Measurements from ENCODE around the gene HPS4.

HPS4 gene

DNA sequence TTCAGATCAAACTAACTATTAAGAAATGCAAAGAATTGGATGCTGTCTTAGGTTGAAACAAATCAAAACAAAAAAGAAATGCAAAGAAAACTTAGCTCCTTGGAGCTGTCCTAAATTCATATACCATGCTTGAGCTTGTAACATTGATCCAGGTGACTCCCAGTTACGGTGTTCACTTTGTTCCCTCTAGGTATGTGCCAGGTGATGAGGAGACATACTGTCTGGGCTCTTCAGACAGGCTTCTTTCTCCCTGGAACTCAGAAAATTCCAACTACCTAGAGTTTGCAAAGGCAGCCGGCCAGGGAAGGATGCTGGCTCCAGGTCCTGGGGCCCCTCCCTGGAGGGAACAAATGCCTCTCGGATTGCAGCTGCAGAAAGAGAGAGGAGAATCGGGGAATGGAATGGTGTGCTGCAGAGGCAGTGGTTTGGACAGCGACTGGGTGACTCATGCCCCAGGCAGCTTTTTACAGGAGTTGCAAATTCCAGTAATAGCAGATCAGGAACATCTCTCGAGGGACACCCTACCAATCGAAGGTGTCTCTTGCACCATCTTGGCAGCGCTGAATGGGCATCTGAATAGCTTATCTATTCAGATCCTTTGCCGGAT is 66.8 kb downstream of the HPS4 start:
- Histone ChIP-seq H3K9me2 (replicated peaks; ENCODE audit: low read depth, low read length) (no peaks in the 10 kb centered on the region), H3K4me2 (ENCODE audit: low read depth, low read length, poor library complexity, severe bottlenecking) (no peak overlapping the region), H3K9ac (ENCODE audit: low read depth, low read length, poor library complexity, severe bottlenecking) (no peak overlapping the region), H3K27me3 (ENCODE audit: insufficient read depth, low read length, poor library complexity, severe bottlenecking) (peaks cover 3% of the 10 kb centered on the region), H4K20me1 (ENCODE audit: insufficient read depth, low read length, poor library complexity, severe bottlenecking) (no peaks in the 10 kb centered on the region), H3K4me3 (ENCODE audit: low read length, poor library complexity, severe bottlenecking) (no peak overlapping the region), H2AFZ (ENCODE audit: low read length) (no peak overlapping the region), H3F3A (ENCODE audit: low read depth) (no peaks in the 10 kb centered on the region), H3K4me1 (ENCODE audit: insufficient read depth, low read length, poor library complexity, severe bottlenecking) (no peaks in the 10 kb centered on the region), H3K79me2 (ENCODE audit: insufficient read depth, low read length) (no peaks in the 10 kb centered on the region), H3K36me3 (ENCODE audit: insufficient read depth, low read length) (no peaks in the 10 kb centered on the region), H3K9me3 (ENCODE audit: insufficient read depth, low read depth, low read length) (no peaks in the 10 kb centered on the region)
- TF ChIP-seq EZH2phosphoT487 (IDR thresholded peaks at IDR 0.05; ENCODE audit: borderline replicate concordance): no peak
- TF ChIP-seq, protein P1, sequence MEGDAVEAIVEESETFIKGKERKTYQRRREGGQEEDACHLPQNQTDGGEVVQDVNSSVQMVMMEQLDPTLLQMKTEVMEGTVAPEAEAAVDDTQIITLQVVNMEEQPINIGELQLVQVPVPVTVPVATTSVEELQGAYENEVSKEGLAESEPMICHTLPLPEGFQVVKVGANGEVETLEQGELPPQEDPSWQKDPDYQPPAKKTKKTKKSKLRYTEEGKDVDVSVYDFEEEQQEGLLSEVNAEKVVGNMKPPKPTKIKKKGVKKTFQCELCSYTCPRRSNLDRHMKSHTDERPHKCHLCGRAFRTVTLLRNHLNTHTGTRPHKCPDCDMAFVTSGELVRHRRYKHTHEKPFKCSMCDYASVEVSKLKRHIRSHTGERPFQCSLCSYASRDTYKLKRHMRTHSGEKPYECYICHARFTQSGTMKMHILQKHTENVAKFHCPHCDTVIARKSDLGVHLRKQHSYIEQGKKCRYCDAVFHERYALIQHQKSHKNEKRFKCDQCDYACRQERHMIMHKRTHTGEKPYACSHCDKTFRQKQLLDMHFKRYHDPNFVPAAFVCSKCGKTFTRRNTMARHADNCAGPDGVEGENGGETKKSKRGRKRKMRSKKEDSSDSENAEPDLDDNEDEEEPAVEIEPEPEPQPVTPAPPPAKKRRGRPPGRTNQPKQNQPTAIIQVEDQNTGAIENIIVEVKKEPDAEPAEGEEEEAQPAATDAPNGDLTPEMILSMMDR (conservative IDR thresholded peaks at IDR 0.05; ENCODE audit: low read length): no peak

- Histone ChIP-seq H3K9me3 (ENCODE audit: insufficient read depth, low read depth, low read length) (no peaks in the 10 kb centered on the region), H3K79me2 (ENCODE audit: insufficient read depth, low read length) (no peaks in the 10 kb centered on the region), H3K36me3 (ENCODE audit: insufficient read depth, low read length) (no peaks in the 10 kb centered on the region), H2AFZ (ENCODE audit: low read length) (no peak overlapping the region), H3K4me2 (ENCODE audit: low read depth, low read length, poor library complexity, severe bottlenecking) (no peak overlapping the region), H3K9me2 (replicated peaks; ENCODE audit: low read depth, low read length) (no peaks in the 10 kb centered on the region), H3K27me3 (ENCODE audit: insufficient read depth, low read length, poor library complexity, severe bottlenecking) (peaks cover 7% of the 10 kb centered on the region), H3K9ac (ENCODE audit: low read depth, low read length, poor library complexity, severe bottlenecking) (no peak overlapping the region), H3F3A (ENCODE audit: low read depth) (no peaks in the 10 kb centered on the region), H3K4me3 (ENCODE audit: low read length, poor library complexity, severe bottlenecking) (no peak overlapping the region), H4K20me1 (ENCODE audit: insufficient read depth, low read length, poor library complexity, severe bottlenecking) (no peaks in the 10 kb centered on the region), H3K4me1 (ENCODE audit: insufficient read depth, low read length, poor library complexity, severe bottlenecking) (no peaks in the 10 kb centered on the region)
- TF ChIP-seq, protein P1 (conservative IDR thresholded peaks at IDR 0.05; ENCODE audit: low read length): no peak
- no peak for TF ChIP-seq EZH2phosphoT487 (IDR thresholded peaks at IDR 0.05; ENCODE audit: borderline replicate concordance)
Measured at GRCh38 chr22:26416256-26416655, 67.3 kb downstream of the HPS4 start.

GRCh38 chr22:26414347-26414746 is 69.2 kb downstream of the HPS4 start:
- Histone ChIP-seq H3K4me3 (ENCODE audit: low read length, poor library complexity, severe bottlenecking) (no peak overlapping the region), H3K79me2 (ENCODE audit: insufficient read depth, low read length) (no peaks in the 10 kb centered on the region), H3K36me3 (ENCODE audit: insufficient read depth, low read length) (no peaks in the 10 kb centered on the region), H3K4me2 (ENCODE audit: low read depth, low read length, poor library complexity, severe bottlenecking) (no peak overlapping the region), H4K20me1 (ENCODE audit: insufficient read depth, low read length, poor library complexity, severe bottlenecking) (no peaks in the 10 kb centered on the region), H3K9me2 (replicated peaks; ENCODE audit: low read depth, low read length) (no peaks in the 10 kb centered on the region), H3K27me3 (ENCODE audit: insufficient read depth, low read length, poor library complexity, severe bottlenecking) (peaks cover 16% of the 10 kb centered on the region), H3K4me1 (ENCODE audit: insufficient read depth, low read length, poor library complexity, severe bottlenecking) (no peaks in the 10 kb centered on the region), H3F3A (ENCODE audit: low read depth) (no peaks in the 10 kb centered on the region), H2AFZ (ENCODE audit: low read length) (no peak overlapping the region), H3K9ac (ENCODE audit: low read depth, low read length, poor library complexity, severe bottlenecking) (no peak overlapping the region), H3K9me3 (ENCODE audit: insufficient read depth, low read depth, low read length) (no peaks in the 10 kb centered on the region)
- TF ChIP-seq, protein P1 (conservative IDR thresholded peaks at IDR 0.05; ENCODE audit: low read length): no peak
- TF ChIP-seq EZH2phosphoT487 (IDR thresholded peaks at IDR 0.05; ENCODE audit: borderline replicate concordance): no peak
